Erythroblast (primary cell): ENCODE data around the gene ZBTB46.
A peak's percentile ranks its signal among the peaks of the same experiment; 100 is the strongest.

Source experiments
- DNase-seq, 2 experiments: peaks; one replicate each; lab custom pipeline; 2025; lab: John Stamatoyannopoulos, UW
- GATA1 ChIP-seq: IDR thresholded peaks from 2 replicates; pipeline ENCODE4 v1.6.1; 2011; ENCODE audit warnings: low read depth, mild to moderate bottlenecking, control low read depth, low read length, moderate library complexity
- POLR2A ChIP-seq: IDR thresholded peaks from 2 replicates; pipeline ENCODE4 v1.6.1; 2011; ENCODE audit warnings: mild to moderate bottlenecking, low read length

The ZBTB46 gene

DNA sequence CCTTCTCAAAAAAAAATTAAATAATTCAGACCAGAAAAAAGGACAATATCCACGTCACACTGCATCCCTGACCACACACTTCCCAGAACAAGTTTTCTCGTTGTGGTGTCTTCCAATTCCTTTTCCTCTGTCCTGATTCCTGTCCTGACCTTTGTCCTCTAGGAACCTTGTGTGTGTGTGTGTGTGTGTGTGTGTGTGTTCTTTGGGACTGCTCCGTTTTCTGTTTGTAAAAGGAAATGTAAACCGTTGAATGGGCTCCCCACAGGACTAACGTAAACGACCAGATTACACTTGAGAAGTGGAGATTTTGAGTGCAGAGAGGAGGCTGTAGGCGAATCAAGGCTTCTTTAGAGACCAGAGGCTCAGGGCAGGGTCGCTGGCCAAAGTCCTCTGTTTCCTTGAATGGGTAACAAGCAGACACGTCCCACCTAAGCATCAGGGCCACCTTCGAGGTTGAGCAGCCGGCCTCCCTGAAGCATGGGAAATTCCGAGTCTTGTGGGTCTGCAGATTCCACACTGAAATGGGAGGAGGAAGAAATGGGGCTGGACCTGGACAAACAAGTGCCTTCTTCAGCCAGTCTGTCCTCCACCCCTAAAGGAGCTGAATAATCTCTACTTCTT, 7.3 kb downstream of the ZBTB46 start:
- no peak for TF ChIP-seq GATA1
- no peak for TF ChIP-seq POLR2A
- DNase-seq = no peak

DNA sequence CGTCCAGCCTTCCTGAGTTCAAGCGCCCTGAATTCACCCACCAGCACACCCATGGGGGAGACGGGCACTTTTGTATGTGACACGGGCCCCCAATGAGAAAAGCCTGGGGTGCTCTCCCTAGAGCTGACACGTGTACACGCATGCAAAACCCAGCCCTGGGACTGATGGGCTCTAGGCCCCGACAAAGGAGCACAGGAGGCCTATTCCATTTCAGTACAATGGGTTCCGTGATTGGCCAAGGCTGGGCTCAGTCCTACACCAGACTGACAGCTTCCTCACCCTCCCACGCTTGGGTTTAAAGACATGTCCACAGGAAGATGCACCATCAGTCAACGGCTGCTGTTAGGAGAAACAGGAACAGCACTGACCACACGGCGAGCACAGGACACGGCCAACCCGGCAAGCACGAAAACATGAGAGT, 8.8 kb downstream of the ZBTB46 start:
- DNase-seq = no peak
- no peak for TF ChIP-seq POLR2A
- TF ChIP-seq GATA1 = no peak

DNA sequence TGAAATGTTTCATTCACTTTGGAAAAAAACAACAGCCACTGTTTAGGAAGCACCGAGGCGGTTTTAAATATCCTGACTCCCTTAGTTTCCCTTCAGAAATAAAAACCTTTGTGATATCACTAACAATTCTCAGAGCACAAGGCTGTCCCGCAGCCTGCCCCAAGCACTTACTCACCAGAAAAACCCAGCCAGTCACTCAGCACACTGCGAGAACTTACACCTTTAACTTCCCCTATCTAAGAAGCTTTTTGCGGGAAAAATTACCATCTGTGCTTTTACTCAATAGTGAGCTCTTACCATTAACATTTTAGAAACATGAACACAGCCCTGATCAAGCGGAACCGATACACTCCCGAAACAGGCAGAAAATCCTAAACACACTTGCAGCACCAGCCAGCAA, 9.3 kb downstream of the ZBTB46 start:
- TF ChIP-seq POLR2A = no peak
- TF ChIP-seq GATA1 = no peak
- no peak for DNase-seq

DNA sequence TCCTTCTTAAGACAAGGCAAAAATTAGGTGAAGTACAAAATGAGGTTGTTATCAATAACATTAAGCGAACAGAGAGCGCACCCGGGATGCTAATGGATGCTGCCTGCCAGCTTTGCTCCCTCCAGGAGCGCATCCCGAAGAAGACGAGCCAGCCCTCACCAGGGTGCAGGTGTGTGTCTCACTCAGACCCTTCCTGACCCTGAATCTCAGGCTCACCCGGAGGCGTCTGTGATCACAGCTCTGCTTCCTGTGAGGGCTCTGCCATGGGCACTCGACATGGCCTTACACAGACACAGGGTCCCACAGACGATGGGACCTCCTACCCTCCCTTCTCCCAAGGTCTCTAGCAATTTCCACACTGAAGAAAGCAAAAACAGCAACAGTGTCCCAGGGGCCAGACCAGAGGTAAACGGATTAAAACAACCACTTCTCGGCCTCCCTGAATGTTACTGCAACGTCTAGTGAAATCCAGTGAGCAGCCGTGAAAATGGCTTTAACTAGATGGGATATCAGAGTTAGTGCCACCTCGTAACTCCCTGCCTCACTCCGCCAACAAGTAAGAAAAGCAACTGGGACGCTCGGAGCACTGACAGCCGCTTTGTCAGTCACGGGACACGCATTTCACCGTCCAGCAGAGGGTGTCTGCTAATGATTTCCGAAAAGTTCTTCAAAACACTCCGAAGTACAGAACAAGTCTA, 11.7 kb downstream of the ZBTB46 start:
- DNase-seq = no peak
- TF ChIP-seq POLR2A (no peak), GATA1 (no peak)

DNA sequence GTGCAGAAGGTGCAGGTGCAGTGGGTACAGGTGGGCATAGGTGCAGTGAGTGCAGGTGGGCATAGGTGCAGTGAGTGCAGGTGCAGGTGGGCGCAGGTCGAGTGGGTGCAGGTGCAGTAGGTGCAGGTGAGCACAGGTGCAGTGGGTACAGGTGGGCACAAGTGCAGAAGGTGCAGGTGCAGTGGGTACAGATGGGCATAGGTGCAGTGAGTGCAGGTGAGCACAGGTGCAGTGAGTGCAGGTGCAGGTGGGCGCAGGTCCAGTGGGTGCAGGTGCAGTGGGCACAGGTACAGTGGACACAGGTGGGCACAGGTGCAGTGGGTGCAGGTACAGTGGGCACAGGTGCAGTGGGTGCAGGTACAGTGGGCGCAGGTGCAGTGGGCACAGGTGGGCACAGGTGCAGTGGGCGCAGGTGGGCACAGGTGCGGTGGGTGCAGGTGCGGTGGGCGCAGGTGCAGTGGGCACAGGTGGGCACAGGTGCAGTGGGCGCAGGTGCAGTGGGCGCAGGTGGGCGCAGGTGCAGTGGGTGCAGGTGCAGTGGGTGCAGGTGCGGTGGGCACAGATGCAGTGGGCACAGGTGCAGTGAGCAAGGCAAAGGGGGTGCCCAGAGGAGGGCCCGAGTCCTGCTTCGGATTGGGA, 15.3 kb downstream of the ZBTB46 start:
- peak; percentile 34 to 59 for DNase-seq
- TF ChIP-seq POLR2A = no peak
- TF ChIP-seq GATA1 = no peak

DNA sequence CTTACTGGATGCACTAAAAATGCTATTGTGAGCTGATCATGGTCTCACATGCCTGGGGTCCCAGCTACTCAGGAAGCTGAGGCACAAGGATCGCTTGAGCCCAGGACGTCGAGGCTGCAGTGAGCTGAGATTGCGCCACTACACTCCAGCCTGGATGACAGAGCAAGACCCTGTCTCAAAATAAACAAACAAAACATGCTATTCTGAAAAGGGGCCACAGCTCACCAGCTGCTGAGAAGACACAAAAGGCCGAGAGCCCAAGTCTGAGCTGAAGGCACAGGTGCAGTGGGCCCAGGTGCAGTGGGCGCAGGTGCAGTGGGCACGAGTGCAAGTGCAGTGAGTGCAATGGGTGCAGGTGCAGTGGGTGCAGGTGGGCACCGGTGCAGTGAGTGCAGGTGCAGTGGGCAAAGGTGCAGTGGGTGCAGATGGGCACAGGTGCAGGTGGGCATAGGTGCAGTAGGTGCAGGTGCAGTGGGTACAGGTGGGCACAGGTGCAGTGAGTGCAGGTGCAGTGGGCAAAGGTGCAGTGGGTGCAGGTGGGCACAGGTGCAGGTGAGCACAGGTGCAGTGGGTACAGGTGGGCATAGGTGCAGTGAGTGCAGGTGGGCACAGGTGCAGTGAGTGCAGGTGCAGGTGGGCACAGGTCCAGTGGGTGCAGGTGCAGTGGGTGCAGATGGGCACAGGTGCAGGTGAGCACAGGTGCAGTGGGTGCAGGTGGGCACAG, 16.0 kb downstream of the ZBTB46 start:
- DNase-seq = no peak
- TF ChIP-seq GATA1 = no peak
- no peak for TF ChIP-seq POLR2A

DNA sequence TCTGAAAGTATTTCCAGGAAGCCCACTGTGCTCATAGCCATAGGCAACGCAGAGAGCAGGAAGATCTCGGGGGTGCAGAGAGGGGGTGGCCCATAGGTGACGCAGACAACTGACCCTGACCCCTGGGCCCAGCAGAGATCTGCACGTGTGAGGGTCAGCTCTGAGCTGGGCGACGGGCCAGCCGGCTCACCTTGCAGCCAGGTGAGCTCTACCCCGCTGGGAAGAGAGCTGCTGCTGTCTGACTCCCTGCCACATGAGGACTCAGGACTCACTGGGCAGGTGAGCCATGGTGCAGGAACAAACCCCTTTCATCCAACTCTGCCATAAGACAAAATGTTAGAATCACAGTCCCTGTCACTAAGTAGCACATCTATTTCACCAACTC, 19.6 kb downstream of the ZBTB46 start:
- TF ChIP-seq POLR2A (no peak), GATA1 (no peak)
- DNase-seq = no peak

DNA sequence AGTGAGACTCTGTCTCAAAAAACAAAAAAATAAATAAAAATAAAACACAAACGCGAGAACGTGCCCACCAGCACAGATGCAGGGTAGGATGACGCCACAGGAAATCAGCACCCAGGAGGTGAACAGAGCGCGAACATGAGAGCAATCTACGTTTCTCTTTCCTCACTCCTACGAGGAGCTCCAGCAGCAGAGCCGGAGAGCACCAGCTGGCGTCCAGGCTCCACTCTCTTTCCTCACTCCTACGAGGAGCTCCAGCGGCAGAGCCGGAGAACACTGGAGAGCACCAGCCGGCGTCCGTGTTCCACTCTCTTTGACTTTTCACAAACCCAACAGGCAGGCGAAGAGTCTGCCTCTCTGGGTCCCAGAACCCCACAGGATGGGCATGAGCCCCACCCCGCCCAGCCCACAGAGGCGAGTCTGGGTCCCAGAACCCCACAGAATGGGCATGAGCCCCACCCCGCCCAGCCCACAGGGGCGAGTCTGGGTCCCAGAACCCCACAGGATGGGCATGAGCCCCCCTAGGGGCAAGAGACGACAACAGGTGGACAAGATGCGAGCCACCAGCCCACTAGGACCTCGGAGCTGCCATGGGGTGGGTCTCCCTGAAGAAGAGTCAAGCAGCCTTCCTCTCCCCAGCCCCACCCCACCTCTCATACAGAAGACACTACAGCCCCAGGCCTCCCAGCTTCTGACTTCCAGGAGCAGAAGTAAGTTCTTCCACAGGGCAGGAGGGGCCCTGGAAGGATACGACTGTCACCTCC, 20.2 kb downstream of the ZBTB46 start:
- TF ChIP-seq POLR2A (no peak), GATA1 (no peak)
- no peak for DNase-seq

DNA sequence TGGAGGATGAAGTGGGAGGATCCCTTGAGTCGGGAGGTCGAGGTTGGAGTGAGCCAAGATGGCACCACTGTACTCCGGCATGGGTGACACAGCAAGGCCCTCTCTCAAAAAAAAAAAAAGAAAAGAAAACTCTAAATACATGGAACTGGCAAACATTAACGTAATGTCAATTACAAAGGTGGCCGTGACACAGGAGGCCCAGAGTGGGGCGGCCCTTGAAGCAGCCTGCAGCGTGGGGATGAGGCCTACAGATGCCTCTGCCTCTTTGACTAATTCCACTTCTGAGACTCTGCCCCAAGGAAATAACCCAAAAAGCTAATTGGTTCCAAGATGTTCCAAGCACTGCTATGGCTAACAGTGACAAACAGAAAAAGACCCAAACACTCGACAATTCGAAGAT, 21.2 kb downstream of the ZBTB46 start:
- DNase-seq = no peak
- TF ChIP-seq GATA1 (no peak), POLR2A (no peak)

DNA sequence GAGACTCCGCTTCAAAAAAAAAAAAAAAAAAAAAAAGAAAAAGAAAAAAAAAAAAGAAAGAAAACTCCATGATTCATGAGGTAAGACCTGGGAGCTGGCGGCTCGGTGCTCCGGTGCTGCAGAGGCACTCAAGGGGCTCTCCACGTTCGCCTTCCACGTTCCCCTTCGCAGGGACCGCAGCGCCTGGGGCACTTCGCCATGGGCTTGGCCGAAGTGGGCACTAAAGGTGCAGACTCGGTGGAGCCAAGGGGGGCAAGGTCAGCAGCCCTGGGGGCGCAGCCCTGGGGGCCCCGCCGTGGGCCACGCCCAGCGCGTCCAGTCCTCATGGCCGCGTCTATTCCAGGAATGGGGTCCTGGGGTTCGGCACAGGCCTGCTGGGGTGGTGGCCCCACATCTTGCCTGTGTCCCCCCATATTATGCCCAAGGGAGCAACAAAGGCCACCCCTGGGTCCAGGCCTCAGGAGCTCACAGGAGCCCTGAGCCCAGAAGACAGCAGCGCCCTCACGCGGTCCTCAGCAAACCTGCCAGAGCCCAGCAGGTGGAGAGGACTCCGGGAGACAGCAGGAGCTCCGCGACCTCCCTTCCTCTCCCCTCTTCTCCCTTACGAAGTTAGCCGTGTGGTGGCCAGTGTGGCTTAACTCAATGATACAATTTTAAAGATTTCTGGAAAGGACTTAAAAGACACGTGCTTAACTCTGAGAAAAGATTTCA, 21.9 kb downstream of the ZBTB46 start:
- TF ChIP-seq POLR2A = no peak
- TF ChIP-seq GATA1 = no peak
- no peak for DNase-seq

DNA sequence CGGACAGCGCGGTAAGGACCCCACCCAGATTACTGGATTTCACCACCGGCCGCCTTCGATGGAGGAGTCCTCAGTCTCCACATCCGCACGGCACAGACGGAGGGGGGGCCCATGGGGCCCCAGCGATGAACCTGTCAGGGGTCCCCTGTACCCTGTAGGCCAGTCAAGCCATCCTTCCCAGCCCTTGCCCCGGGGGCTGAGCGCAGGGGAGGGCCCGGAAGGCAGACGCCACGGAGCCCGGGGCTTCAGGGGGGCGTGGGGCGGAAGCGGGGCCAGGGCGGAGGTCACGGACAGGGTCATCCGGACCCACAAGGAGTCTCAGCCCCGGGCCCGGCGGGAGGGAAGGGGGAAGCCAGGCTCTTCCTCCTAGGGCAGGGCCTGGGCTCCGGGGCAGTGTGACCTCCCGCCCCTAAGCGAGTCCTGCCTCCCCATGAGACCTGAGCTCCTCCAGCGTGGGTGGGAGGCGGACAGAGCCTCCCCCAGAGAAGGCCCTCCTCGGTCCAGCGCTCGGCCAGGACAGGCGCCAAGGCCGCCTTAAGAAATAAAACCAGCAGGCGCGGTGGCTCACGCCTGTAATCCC, 22.8 kb downstream of the ZBTB46 start:
- TF ChIP-seq GATA1 (no peak), POLR2A (no peak)
- no peak for DNase-seq

DNA sequence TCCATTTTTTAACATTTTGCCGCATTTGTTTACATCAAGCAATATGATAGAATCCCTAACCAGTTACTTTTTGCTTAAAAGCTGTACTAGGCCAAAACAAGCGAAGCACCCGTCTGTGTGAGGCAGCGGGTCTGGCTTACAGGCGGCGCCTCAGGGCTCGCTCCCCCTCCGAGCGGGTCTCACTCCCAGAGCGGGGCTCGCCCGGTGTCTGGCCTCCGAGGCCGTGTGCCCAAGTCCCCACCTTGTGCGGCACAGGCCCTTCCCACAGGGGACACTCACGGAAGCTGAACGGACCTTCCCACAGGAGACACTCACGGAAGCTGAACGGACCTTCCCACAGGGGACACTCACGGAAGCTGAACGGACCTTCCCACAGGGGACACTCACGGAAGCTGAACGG, 23.4 kb downstream of the ZBTB46 start:
- TF ChIP-seq GATA1 = no peak
- TF ChIP-seq POLR2A = no peak
- no peak for DNase-seq
